Skeletal muscle tissue (tissue), 4 donors: ENCODE data around the gene FHOD3. TPM values are rescaled to one million over a fixed set of nuclear protein-coding genes. Genes with fewer than 3 reads are reported as not detected.

Experiments
- H3K27ac ChIP-seq: one replicate; pipeline ENCODE4 v1.7.0; 2013; ENCODE audit warnings: mild to moderate bottlenecking, low read depth, low read length, inconsistent platforms
- H3K27me3 ChIP-seq, 3 donors: one replicate each; pipeline ENCODE4 v1.7.0; 2013; ENCODE audit warnings: low read length in 3 of 3; ENCODE audit not compliant: control insufficient read depth in 3 of 3, insufficient read depth in 3 of 3
- H3K36me3 ChIP-seq, 3 donors: one replicate each; pipeline ENCODE4 v1.7.0; 2013; ENCODE audit warnings: low read length in 3 of 3; ENCODE audit not compliant: control insufficient read depth in 3 of 3, insufficient read depth in 3 of 3
- H3K4me1 ChIP-seq, 3 donors: one replicate each; pipeline ENCODE4 v1.7.0; 2013; ENCODE audit warnings: low read length in 3 of 3, mild to moderate bottlenecking in 3 of 3; ENCODE audit not compliant: control insufficient read depth in 3 of 3, insufficient read depth in 3 of 3
- H3K4me3 ChIP-seq, 3 donors: one replicate each; pipeline ENCODE4 v1.7.0; 2013; ENCODE audit warnings: low read length in 3 of 3
- H3K9ac ChIP-seq, 3 donors: one replicate each; pipeline ENCODE4 v1.7.0; 2013; ENCODE audit warnings: low read length in 3 of 3, mild to moderate bottlenecking in 3 of 3, moderate library complexity in 2 of 3, low read depth in 1 of 3
- H3K9me3 ChIP-seq, 3 donors: one replicate each; pipeline ENCODE4 v1.7.0; 2013; ENCODE audit warnings: low read length in 3 of 3; ENCODE audit not compliant: control insufficient read depth in 3 of 3
- total RNA-seq: library from RNA; depleted of rRNA; stranded (reverse); fragments of >200 nt; gene quantifications from one replicate; pipeline ENCODE4 v1.2.3, GENCODE V29; 2014
- donor health status: Osteomylitis.

FHOD3 gene
- total RNA-seq, 1 donor from 2014 or later, result 15.7 TPM

- Histone ChIP-seq H3K27ac (no peak overlapping the region), H3K9ac (no peak overlapping the region), H3K36me3 (no peaks in the 10 kb centered on the region), H3K27me3 (no peaks in the 10 kb centered on the region), H3K4me1 (peaks cover 0 to 2% (median 0%) of the 10 kb centered on the region in 3 donors), H3K4me3 (no peak overlapping the region), H3K9me3 (no peaks in the 10 kb centered on the region)
Observed at GRCh38 chr18:36636237-36636817, 338.8 kb downstream of the FHOD3 start.

- H3K27ac ChIP-seq, result no peak overlapping the region
Observed at GRCh38 chr18:36638224-36638623, 340.7 kb downstream of the FHOD3 start.

GRCh38 chr18:36640021-36640952 is 342.8 kb downstream of the FHOD3 start:
- Histone ChIP-seq H3K27ac (no peak overlapping the region), H3K27me3 (no peaks in the 10 kb centered on the region), H3K4me1 (no peaks in the 10 kb centered on the region), H3K4me3 (no peak overlapping the region), H3K9ac (no peak overlapping the region), H3K36me3 (no peaks in the 10 kb centered on the region), H3K9me3 (no peaks in the 10 kb centered on the region)

More at GRCh38 chr18:36638224-36638623, 340.7 kb downstream of the FHOD3 start:
- H3K9ac ChIP-seq, result no peak overlapping the region
- peaks cover 0 to 2% (median 0%) of the 10 kb centered on the region in 3 donors for H3K4me1 ChIP-seq
- H3K36me3 ChIP-seq, result no peaks in the 10 kb centered on the region
- no peak overlapping the region for H3K4me3 ChIP-seq
- H3K9me3 ChIP-seq, result no peaks in the 10 kb centered on the region
- H3K27me3 ChIP-seq, result no peaks in the 10 kb centered on the region

GRCh38 chr18:36643061-36643460 is 345.5 kb downstream of the FHOD3 start:
- no peaks in the 10 kb centered on the region for H3K36me3 ChIP-seq
- no peaks in the 10 kb centered on the region for H3K27me3 ChIP-seq
- H3K4me1 ChIP-seq, result no peaks in the 10 kb centered on the region
- H3K9me3 ChIP-seq, result no peaks in the 10 kb centered on the region
- H3K4me3 ChIP-seq, result no peak overlapping the region
- no peak overlapping the region for H3K9ac ChIP-seq
- H3K27ac ChIP-seq, result no peak overlapping the region

GRCh38 chr18:36648803-36649202 is 351.3 kb downstream of the FHOD3 start:
- Histone ChIP-seq H3K9me3 (no peaks in the 10 kb centered on the region), H3K4me1 (no peaks in the 10 kb centered on the region), H3K27ac (no peak overlapping the region), H3K9ac (no peak overlapping the region), H3K36me3 (no peaks in the 10 kb centered on the region), H3K27me3 (no peaks in the 10 kb centered on the region), H3K4me3 (no peak overlapping the region)

- Histone ChIP-seq H3K36me3 (no peaks in the 10 kb centered on the region), H3K27me3 (no peaks in the 10 kb centered on the region), H3K9me3 (no peaks in the 10 kb centered on the region), H3K9ac (no peak overlapping the region), H3K4me3 (no peak overlapping the region), H3K27ac (no peak overlapping the region), H3K4me1 (no peaks in the 10 kb centered on the region)
Observed at GRCh38 chr18:36649205-36649604, 351.7 kb downstream of the FHOD3 start.

- Histone ChIP-seq H3K4me1 (no peaks in the 10 kb centered on the region), H3K9me3 (no peaks in the 10 kb centered on the region)
Observed at GRCh38 chr18:36650266-36650665, 352.8 kb downstream of the FHOD3 start.

GRCh38 chr18:36650906-36651305 is 353.4 kb downstream of the FHOD3 start:
- Histone ChIP-seq H3K27me3 (no peaks in the 10 kb centered on the region), H3K9ac (no peak overlapping the region), H3K27ac (no peak overlapping the region), H3K4me3 (no peak overlapping the region), H3K4me1 (no peaks in the 10 kb centered on the region), H3K9me3 (no peaks in the 10 kb centered on the region), H3K36me3 (no peaks in the 10 kb centered on the region)

More at GRCh38 chr18:36650266-36650665, 352.8 kb downstream of the FHOD3 start:
- Histone ChIP-seq H3K9ac (no peak overlapping the region), H3K27ac (no peak overlapping the region), H3K4me3 (no peak overlapping the region), H3K27me3 (no peaks in the 10 kb centered on the region), H3K36me3 (no peaks in the 10 kb centered on the region)

- no peak overlapping the region for H3K27ac ChIP-seq
- H3K27me3 ChIP-seq, result no peaks in the 10 kb centered on the region
- H3K4me1 ChIP-seq, result no peaks in the 10 kb centered on the region
- H3K9me3 ChIP-seq, result no peaks in the 10 kb centered on the region
- no peak overlapping the region for H3K4me3 ChIP-seq
- H3K9ac ChIP-seq, result no peak overlapping the region
- no peaks in the 10 kb centered on the region for H3K36me3 ChIP-seq
Observed at GRCh38 chr18:36652503-36652902, 355.0 kb downstream of the FHOD3 start.

GRCh38 chr18:36653141-36653869 is 355.8 kb downstream of the FHOD3 start:
- Histone ChIP-seq H3K27ac (no peak overlapping the region), H3K27me3 (no peaks in the 10 kb centered on the region), H3K4me3 (no peak overlapping the region), H3K9me3 (no peaks in the 10 kb centered on the region), H3K9ac (no peak overlapping the region), H3K4me1 (no peaks in the 10 kb centered on the region), H3K36me3 (no peaks in the 10 kb centered on the region)
